ENCODE results near the gene RNASEH2B.

The RNASEH2B gene

GRCh38 chr13:50901701-50902100 is 7.9 kb upstream of the RNASEH2B start:
- TF ChIP-seq, protein P1, sequence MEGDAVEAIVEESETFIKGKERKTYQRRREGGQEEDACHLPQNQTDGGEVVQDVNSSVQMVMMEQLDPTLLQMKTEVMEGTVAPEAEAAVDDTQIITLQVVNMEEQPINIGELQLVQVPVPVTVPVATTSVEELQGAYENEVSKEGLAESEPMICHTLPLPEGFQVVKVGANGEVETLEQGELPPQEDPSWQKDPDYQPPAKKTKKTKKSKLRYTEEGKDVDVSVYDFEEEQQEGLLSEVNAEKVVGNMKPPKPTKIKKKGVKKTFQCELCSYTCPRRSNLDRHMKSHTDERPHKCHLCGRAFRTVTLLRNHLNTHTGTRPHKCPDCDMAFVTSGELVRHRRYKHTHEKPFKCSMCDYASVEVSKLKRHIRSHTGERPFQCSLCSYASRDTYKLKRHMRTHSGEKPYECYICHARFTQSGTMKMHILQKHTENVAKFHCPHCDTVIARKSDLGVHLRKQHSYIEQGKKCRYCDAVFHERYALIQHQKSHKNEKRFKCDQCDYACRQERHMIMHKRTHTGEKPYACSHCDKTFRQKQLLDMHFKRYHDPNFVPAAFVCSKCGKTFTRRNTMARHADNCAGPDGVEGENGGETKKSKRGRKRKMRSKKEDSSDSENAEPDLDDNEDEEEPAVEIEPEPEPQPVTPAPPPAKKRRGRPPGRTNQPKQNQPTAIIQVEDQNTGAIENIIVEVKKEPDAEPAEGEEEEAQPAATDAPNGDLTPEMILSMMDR (IDR thresholded peaks at IDR 0.05; ENCODE audit: insufficient read depth, low read depth, low read length, missing control alignments), result no peak
- no peak for DNase-seq (ENCODE audit: low read depth)
- H3K4me3 ChIP-seq (ENCODE audit: low read depth, low read length), result no peak overlapping the region

DNA sequence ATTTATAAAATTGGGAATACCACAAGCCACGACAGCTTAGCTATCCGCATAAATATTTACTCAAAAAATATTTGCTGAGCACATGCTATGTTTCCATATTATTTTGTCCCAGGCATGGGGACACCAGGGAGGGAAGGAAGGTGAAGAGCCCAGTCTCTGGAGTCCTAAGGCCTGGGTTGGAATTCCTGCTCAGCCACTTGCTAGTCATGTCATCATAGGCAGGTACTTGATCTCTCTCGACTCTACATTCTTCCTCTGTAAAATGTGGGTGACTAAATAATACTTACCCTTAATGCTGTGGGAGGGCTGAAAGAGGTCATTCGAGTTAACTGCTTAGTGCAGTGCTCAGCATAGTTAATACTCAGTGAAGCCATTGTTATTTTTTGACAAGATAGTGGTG is 4.3 kb upstream of the RNASEH2B start:
- H3K4me3 ChIP-seq (ENCODE audit: low read depth, low read length), result no peak overlapping the region
- DNase-seq (ENCODE audit: low read depth), result no peak
- TF ChIP-seq, protein P1 (IDR thresholded peaks at IDR 0.05; ENCODE audit: insufficient read depth, low read depth, low read length, missing control alignments), result no peak

DNA sequence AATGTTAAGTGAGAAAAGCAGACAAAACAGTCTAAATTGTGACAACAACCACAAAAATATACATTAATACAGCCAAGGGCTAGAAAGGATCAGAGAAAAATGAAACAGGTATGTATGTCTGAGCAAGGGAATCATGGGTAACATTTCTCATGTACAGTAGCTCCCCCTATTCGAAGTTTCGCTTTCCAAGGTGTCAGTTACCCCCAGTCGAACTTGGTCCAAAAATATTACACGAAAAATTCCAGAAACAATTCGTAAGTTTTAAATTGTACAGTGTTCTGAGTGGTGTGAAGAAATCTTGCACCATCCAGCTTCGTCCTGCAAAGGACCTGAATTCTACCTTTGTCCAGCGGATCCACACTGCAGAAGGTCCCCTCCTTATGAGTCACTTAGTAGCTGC is 1.8 kb upstream of the RNASEH2B start:
- DNase-seq (ENCODE audit: low read depth), result no peak
- H3K4me3 ChIP-seq (ENCODE audit: low read depth, low read length), result no peak overlapping the region
- TF ChIP-seq, protein P1 (IDR thresholded peaks at IDR 0.05; ENCODE audit: insufficient read depth, low read depth, low read length, missing control alignments), result no peak

DNA sequence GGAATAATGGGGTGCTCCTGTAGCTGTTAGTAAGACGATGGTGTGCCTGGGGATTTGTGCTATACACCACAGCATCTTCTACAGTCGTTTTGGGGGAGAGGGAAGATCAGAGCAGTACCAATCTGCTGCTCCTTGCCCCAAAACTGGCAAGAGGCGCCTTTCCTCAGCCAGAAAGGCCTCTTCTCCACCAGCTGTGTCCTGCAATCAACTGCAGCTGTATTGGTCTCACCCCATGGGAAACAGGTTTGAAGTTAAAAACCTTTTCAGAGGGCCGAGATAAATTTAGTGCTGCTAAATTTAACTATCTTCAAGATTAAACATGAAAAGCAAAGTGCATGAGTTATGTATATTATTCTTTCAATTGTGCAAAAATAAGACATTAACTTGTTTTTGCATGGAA is 1.2 kb upstream of the RNASEH2B start:
- TF ChIP-seq, protein P1 (IDR thresholded peaks at IDR 0.05; ENCODE audit: insufficient read depth, low read depth, low read length, missing control alignments), result no peak
- H3K4me3 ChIP-seq (ENCODE audit: low read depth, low read length), result no peak overlapping the region
- no peak for DNase-seq (ENCODE audit: low read depth)

GRCh38 chr13:50910485-50910805 is 854 bp downstream of the RNASEH2B start:
- DNase-seq (ENCODE audit: low read depth), result no peak
- TF ChIP-seq, protein P1 (IDR thresholded peaks at IDR 0.05; ENCODE audit: insufficient read depth, low read depth, low read length, missing control alignments), result no peak
- H3K4me3 ChIP-seq (ENCODE audit: low read depth, low read length), result peak overlapping the region; percentile 93

GRCh38 chr13:50911081-50911631 is 1.6 kb downstream of the RNASEH2B start:
- peak; percentile 48 for DNase-seq (ENCODE audit: low read depth)
- TF ChIP-seq, protein P1 (IDR thresholded peaks at IDR 0.05; ENCODE audit: insufficient read depth, low read depth, low read length, missing control alignments), result no peak
- H3K4me3 ChIP-seq (ENCODE audit: low read depth, low read length), result peak overlapping the region; percentile 93

Data from GM12865 (cell line).